ENCODE measurements around the gene SPATA9. TPM values are rescaled to one million over a fixed set of nuclear protein-coding genes. Genes with fewer than 3 reads are reported as not detected.

Gene SPATA9
- total RNA-seq, 8 experiments from 2014 or later, result 0.60 to 2.1 (median 1.2) TPM; not detected in 1

DNA sequence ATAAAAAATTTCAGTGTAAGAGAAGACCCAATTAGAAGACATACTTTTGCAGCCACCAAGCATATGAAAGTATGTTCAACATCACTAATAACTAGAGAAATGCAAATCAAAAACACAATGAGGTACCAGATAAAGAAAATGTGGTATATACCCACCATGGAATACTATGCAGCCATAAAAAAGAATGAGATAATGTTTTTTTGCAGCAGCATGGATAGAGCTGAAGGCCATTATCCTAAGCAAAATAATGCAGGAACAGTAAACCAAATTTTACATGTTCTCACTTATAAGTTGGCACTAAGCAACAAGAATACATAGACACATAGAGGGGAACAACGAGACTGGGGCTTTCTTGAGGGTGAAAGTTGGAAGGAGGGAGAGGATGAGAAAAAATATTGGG lies 6.9 kb upstream of the SPATA9 start:
- in situ Hi-C loops (cut with MboI; ENCODE audit: low pct_unique_long_range_greater_than_20kb in 2 of 9, low sequenced_read_pairs in 9 of 9, unreplicated experiment in 9 of 9), result no loop called here

DNA sequence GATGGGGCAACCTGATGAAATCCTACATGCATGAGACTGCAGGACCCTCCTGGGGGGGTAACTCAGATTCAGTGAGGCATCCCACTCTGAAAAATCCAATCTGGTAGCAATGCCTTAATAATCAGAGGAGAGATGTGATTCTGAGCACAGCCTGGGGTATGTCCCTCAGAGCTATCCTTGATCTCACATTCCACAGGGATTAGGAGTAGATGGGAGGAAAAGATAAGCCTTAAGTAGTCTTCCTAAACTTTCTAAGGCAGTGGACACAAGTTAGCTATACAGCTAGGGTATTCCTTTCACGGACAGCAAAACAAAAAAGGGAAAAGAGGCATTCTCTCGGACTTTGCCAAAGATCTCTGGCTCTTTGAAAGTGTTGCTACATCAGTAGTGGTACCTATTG lies 3.9 kb upstream of the SPATA9 start:
- in situ Hi-C loops (cut with MboI; ENCODE audit: low pct_unique_long_range_greater_than_20kb in 2 of 9, low sequenced_read_pairs in 9 of 9, unreplicated experiment in 9 of 9), result no loop called here
- Histone ChIP-seq H3K4me3 (no peak overlapping the region), H3K4me1 (replicated peaks in 1 of 2) (no peaks in the 10 kb centered on the region), H3K27ac (no peak overlapping the region)
- ATAC-seq (replicated peaks in 6 of 8), result no peak
- 40 to 100% (median 86%) methylated on average over 1 to 2 of the region's 2 CpGs; no CpG with 5 or more reads in 3 of the 10 experiments for WGBS, 10 experiments

More for the DNA sequence above, 6.9 kb upstream of the SPATA9 start:
- Histone ChIP-seq H3K4me3 (no peak overlapping the region), H3K4me1 (replicated peaks in 1 of 2) (no peaks in the 10 kb centered on the region), H3K27ac (no peak overlapping the region)
- WGBS, 10 experiments, result 44 to 92% (median 79%) methylated on average over 1 of the region's 1 CpG
- ATAC-seq (replicated peaks in 6 of 8), result no peak

DNA sequence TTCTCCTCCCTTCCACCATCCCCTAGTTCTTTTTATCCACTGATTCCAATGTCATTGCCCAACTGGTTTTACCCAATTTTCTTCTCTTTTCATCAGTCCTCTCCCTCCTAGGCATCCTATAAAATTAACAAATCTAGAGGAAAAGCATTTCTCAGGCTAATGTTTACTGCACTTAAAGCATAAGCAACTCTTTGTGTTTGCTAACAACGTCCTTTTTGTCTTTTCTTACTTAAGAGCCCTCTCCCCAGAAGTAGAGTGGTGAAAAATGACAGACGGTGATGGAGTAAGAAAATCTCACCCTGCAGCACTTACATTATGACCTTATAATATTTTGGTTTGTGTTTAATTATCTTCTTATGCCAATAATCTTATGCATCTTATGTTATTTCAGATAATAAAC lies 1.6 kb upstream of the SPATA9 start:
- WGBS, 10 experiments, result 47 to 100% (median 82%) methylated on average over 1 to 2 of the region's 2 CpGs; no CpG with 5 or more reads in 1 of the 10 experiments
- in situ Hi-C loops (cut with MboI; ENCODE audit: low pct_unique_long_range_greater_than_20kb in 2 of 9, low sequenced_read_pairs in 9 of 9, unreplicated experiment in 9 of 9), result no loop called here

DNA sequence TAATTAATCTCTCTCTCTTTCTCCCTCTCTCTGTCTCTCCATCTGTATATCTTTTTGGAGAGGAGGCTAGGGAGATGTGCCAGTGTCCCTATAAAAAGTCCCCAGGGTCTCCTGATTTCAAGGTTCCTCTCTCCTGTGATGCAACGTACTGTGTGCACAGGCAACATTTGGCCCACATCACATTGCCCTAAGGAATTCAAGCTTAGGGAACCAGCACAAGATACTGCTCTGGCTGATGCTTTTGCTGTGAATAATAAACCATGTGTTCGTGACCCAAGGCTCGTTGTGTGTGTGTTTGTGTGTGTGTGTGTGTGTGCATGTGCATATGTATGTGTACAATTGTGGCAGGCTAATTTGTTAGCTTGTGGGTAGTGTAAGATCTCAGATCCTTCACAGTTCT lies 9.7 kb downstream of the SPATA9 start:
- in situ Hi-C loops (cut with MboI; ENCODE audit: low pct_unique_long_range_greater_than_20kb in 2 of 9, low sequenced_read_pairs in 9 of 9, unreplicated experiment in 9 of 9), result loop anchor here in 3 of 9 experiments (25.0 kb wide), 2 partner anchors 89 to 164 kb away; no protein-coding TSS in a partner anchor
- no peaks in the 10 kb centered on the region for H3K4me1 ChIP-seq (replicated peaks in 1 of 2)
- WGBS, 10 experiments, result 7 to 100% (median 71%) methylated on average over 1 to 2 of the region's 3 CpGs; no CpG with 5 or more reads in 4 of the 10 experiments
- no peak overlapping the region for H3K4me3 ChIP-seq
- ATAC-seq (replicated peaks in 6 of 8), result peak in 1 of 8 experiments; percentile 83
- H3K27ac ChIP-seq, result no peak overlapping the region

More for the DNA sequence above, 1.6 kb upstream of the SPATA9 start:
- Histone ChIP-seq H3K4me1 (replicated peaks in 1 of 2) (no peaks in the 10 kb centered on the region), H3K27ac (no peak overlapping the region), H3K4me3 (no peak overlapping the region)
- no peak for ATAC-seq (replicated peaks in 6 of 8)

DNA sequence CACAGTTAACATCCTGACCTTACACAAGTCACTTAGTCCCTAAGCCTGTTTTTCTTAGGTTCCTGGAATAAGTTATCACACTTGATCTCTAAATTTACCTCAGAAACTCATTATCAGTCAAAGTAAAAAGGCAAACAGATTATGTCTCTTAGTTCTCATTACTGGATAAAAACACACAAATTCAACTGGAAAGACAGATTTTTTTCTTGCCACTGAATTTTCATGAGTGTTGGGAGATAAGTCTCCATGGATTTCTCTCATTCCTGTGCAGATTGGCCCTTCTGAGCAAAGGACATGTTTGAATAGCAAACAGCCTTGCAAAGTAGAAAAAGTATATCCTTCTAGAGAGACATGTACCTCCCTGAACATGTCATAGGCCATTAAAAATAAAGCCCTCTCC lies 10.2 kb downstream of the SPATA9 start:
- peak in 1 of 8 experiments; percentile 26 for ATAC-seq (replicated peaks in 6 of 8)
- Histone ChIP-seq H3K4me3 (no peak overlapping the region), H3K27ac (no peak overlapping the region), H3K4me1 (replicated peaks in 1 of 2) (no peaks in the 10 kb centered on the region)
- in situ Hi-C loops (cut with MboI; ENCODE audit: low pct_unique_long_range_greater_than_20kb in 2 of 9, low sequenced_read_pairs in 9 of 9, unreplicated experiment in 9 of 9), result loop anchor here in 3 of 9 experiments (25.0 kb wide), 2 partner anchors 90 to 165 kb away; no protein-coding TSS in a partner anchor

DNA sequence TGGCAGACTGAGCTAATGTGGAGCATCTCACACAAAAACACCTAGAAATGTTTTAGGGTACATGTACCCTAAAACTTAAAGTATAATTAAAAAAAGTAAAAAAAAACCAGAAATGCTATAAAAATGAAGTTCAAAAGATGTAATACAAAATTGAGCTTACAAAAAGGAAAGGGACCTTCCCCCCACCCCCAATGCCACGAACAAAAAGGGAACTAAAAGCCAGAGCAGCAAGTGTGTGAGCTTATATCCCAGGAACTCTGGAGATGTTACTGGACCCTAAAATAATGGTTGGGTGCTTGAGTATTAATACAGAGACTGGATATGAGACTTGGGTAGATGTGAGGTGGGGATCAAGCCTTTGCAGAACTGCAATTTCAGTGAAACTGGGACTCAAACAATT lies 11.0 kb downstream of the SPATA9 start:
- H3K4me1 ChIP-seq (replicated peaks in 1 of 2), result no peaks in the 10 kb centered on the region
- 60 to 100% (median 87%) methylated on average over 1 of the region's 1 CpG; no CpG with 5 or more reads in 4 of the 10 experiments for WGBS, 10 experiments
- no peak overlapping the region for H3K4me3 ChIP-seq
- no peak for ATAC-seq (replicated peaks in 6 of 8)
- in situ Hi-C loops (cut with MboI; ENCODE audit: low pct_unique_long_range_greater_than_20kb in 2 of 9, low sequenced_read_pairs in 9 of 9, unreplicated experiment in 9 of 9), result loop anchor here in 3 of 9 experiments (25.0 kb wide), 2 partner anchors 90 to 165 kb away; no protein-coding TSS in a partner anchor
- no peak overlapping the region for H3K27ac ChIP-seq

DNA sequence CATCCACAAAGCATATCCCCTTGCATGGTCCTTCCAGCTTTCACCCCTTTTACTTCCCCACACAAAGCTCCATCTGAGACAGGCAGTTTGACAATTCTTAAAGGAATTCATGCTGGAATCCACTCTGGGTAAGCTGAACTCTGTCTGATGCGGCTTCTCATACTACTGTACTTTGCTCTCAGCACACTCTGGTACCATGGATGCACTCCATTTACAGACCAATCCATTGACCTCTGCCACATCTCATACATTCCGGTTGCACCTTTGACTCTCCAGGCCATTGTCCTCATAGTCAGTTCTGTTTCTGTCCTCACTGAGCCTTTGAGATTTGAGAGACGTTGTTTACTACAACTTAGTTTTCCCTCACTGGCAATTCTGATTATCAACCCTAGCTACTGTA lies 12.2 kb downstream of the SPATA9 start:
- in situ Hi-C loops (cut with MboI; ENCODE audit: low pct_unique_long_range_greater_than_20kb in 2 of 9, low sequenced_read_pairs in 9 of 9, unreplicated experiment in 9 of 9), result loop anchor here in 3 of 9 experiments (25.0 kb wide), 2 partner anchors 92 to 167 kb away; no protein-coding TSS in a partner anchor
- no peak overlapping the region for H3K27ac ChIP-seq
- no peak overlapping the region for H3K4me3 ChIP-seq
- WGBS, 10 experiments, result 83 to 100% (median 94%) methylated on average over 1 to 3 of the region's 3 CpGs; no CpG with 5 or more reads in 2 of the 10 experiments
- no peak for ATAC-seq (replicated peaks in 6 of 8)
- H3K4me1 ChIP-seq (replicated peaks in 1 of 2), result no peaks in the 10 kb centered on the region

DNA sequence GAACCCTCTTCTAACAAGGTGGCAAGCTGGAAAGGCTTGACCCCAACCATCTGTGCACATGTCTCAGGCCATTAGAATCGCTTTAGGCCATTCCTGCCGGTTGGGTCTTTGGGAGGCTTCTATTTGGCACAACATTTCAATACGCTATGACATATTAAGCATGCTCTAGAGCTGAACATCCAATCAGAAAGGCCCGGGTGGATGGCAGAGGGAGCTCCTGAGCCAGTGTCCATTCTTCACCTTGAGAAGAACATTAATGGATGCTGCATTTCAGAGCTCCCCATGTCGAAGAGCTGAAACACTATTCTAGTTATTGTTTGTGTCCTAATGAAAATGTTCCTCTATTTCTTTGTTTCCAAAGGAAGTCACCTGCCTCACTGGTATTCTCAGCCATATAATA lies 12.8 kb downstream of the SPATA9 start:
- no peak for ATAC-seq (replicated peaks in 6 of 8)

DNA sequence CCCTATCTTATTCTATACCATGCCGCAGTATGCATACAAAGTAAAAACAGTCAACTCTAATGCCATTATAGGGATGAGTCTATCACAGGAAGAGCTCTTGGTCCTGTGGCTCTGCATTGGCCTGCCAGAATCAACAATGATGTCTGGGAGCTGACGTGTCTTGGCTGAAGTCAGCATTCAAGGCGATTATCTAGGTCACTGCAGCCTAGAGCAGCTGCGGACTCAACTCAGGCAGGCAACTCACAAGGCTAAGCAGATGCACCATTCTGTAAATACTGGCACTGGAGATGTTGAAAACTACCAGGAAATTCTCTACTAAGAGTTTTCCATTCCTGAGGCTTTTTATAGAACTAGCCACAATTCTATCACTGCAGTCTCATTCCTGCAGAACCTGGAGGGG lies 13.3 kb downstream of the SPATA9 start:
- WGBS, 10 experiments, result 68 to 100% (median 87%) methylated on average over 1 to 4 of the region's 4 CpGs; no CpG with 5 or more reads in 4 of the 10 experiments
- Histone ChIP-seq H3K4me1 (replicated peaks in 1 of 2) (no peaks in the 10 kb centered on the region), H3K4me3 (no peak overlapping the region), H3K27ac (no peak overlapping the region)
- ATAC-seq (replicated peaks in 6 of 8), result peak in 2 of 8 experiments; percentile 75 to 96
- in situ Hi-C loops (cut with MboI; ENCODE audit: low pct_unique_long_range_greater_than_20kb in 2 of 9, low sequenced_read_pairs in 9 of 9, unreplicated experiment in 9 of 9), result loop anchor here in 3 of 9 experiments (25.0 kb wide), 2 partner anchors 93 to 168 kb away; no protein-coding TSS in a partner anchor

More for the DNA sequence above, 12.8 kb downstream of the SPATA9 start:
- in situ Hi-C loops (cut with MboI; ENCODE audit: low pct_unique_long_range_greater_than_20kb in 2 of 9, low sequenced_read_pairs in 9 of 9, unreplicated experiment in 9 of 9), result loop anchor here in 3 of 9 experiments (25.0 kb wide), 2 partner anchors 92 to 167 kb away; no protein-coding TSS in a partner anchor
- no peak overlapping the region for H3K27ac ChIP-seq
- H3K4me3 ChIP-seq, result no peak overlapping the region
- no peaks in the 10 kb centered on the region for H3K4me1 ChIP-seq (replicated peaks in 1 of 2)
- 77 to 100% (median 93%) methylated on average over 1 to 5 of the region's 5 CpGs; no CpG with 5 or more reads in 1 of the 10 experiments for WGBS, 10 experiments

DNA sequence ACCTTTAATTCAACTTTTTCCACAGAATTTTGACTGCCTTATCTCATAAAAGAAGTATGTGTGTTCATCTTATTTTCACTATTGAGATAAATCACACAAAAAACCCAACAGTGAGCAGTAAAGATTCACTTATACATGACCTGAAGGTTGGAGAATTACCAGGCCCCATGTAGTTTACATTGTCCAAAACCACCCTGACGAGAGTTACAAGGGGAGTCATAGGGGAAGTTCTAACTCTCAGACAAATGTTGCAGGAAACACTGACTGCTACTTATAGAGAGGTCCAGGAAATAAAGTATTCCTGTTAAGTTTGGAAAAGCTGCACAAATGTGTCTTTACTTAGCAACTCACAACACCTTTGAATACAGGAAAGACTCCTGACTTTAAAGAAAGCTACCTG lies 14.1 kb downstream of the SPATA9 start:
- ATAC-seq (replicated peaks in 6 of 8), result no peak
- no peaks in the 10 kb centered on the region for H3K4me1 ChIP-seq (replicated peaks in 1 of 2)
- WGBS, 10 experiments, result 80 to 100% (median 95%) methylated on average over 1 of the region's 1 CpG; no CpG with 5 or more reads in 2 of the 10 experiments
- H3K27ac ChIP-seq, result no peak overlapping the region
- in situ Hi-C loops (cut with MboI; ENCODE audit: low pct_unique_long_range_greater_than_20kb in 2 of 9, low sequenced_read_pairs in 9 of 9, unreplicated experiment in 9 of 9), result loop anchor here in 3 of 9 experiments (25.0 kb wide), 2 partner anchors 94 to 169 kb away; no protein-coding TSS in a partner anchor
- H3K4me3 ChIP-seq, result no peak overlapping the region

DNA sequence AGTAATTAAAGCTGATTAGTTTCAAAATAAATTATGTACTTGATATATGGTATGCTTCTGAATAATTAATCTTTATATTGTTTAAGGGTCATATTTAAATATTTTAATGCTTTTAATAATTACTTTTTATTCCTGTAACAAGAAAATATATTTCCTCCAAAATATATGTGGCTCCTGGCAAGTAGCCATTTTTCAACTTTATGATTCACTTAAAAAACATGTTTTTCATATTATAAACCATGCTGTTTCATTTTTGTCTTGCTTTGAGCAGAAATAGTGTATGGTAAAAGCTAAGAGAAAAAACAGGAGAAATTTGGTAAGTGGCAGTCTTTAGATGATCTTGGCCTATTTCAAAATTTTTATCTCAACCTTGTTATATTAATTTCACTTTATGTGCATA lies 14.6 kb downstream of the SPATA9 start:
- no peak for ATAC-seq (replicated peaks in 6 of 8)
- in situ Hi-C loops (cut with MboI; ENCODE audit: low pct_unique_long_range_greater_than_20kb in 2 of 9, low sequenced_read_pairs in 9 of 9, unreplicated experiment in 9 of 9), result loop anchor here in 3 of 9 experiments (25.0 kb wide), 2 partner anchors 94 to 169 kb away; no protein-coding TSS in a partner anchor
- no peak overlapping the region for H3K27ac ChIP-seq
- H3K4me1 ChIP-seq (replicated peaks in 1 of 2), result no peaks in the 10 kb centered on the region
- no peak overlapping the region for H3K4me3 ChIP-seq

DNA sequence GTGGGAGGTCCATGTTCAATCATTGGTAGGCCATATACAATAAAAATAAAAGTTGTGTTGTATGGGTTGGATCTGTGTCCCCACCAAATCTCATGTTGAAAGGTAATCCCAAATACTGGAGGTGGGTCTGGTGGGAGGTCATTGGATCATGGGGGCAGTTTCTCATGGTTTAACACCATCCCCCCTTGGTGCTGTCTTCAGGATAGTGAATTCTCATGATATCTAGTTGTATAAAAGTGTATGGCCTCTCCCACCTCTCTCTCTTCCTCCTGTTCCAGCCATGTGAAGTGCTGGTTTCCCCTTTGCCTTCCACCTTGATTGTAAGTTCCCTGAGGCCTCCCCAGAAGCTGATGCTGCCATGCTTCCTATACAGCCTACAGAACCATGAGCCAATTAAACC lies 15.1 kb downstream of the SPATA9 start:
- Histone ChIP-seq H3K27ac (no peak overlapping the region), H3K4me3 (no peak overlapping the region), H3K4me1 (replicated peaks in 1 of 2) (no peaks in the 10 kb centered on the region)
- no peak for ATAC-seq (replicated peaks in 6 of 8)
- in situ Hi-C loops (cut with MboI; ENCODE audit: low pct_unique_long_range_greater_than_20kb in 2 of 9, low sequenced_read_pairs in 9 of 9, unreplicated experiment in 9 of 9), result loop anchor here in 3 of 9 experiments (25.0 kb wide), 2 partner anchors 95 to 170 kb away; no protein-coding TSS in a partner anchor

DNA sequence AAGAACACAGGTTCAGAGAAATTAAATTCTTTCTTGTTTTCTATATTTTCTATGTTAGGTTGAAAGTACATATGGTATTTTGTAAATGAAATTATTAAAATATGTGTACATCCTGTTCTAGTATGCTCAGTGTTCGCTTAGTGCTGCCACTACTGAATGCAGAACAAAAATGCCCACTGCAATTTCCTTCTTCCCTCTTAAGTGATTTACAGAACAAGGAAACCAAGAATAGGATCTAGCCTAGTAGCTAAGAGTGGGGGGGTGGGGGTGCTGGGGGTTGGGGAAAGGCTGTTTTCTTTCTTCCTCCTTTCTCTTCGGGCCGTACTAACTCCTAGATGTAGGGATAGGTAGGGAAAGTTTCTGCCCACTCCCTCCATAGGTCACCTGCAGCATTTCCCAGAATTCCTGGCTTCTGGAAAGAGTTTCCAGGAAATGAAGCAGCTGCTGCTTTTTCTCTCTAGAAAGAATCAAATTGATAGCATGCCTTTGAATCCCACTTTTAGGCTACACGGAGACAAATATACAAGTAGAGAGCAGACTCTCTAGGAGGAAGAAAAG lies 15.7 kb downstream of the SPATA9 start:
- no peak overlapping the region for H3K4me3 ChIP-seq
- in situ Hi-C loops (cut with MboI; ENCODE audit: low pct_unique_long_range_greater_than_20kb in 2 of 9, low sequenced_read_pairs in 9 of 9, unreplicated experiment in 9 of 9), result loop anchor here in 3 of 9 experiments (25.0 kb wide), 2 partner anchors 95 to 170 kb away; no protein-coding TSS in a partner anchor
- WGBS, 10 experiments, result 56 to 100% (median 86%) methylated on average over 1 to 4 of the region's 4 CpGs; no CpG with 5 or more reads in 3 of the 10 experiments
- no peak for ATAC-seq (replicated peaks in 6 of 8)
- H3K4me1 ChIP-seq (replicated peaks in 1 of 2), result no peaks in the 10 kb centered on the region
- H3K27ac ChIP-seq, result no peak overlapping the region

All from motor neuron (in vitro differentiated cells).